K562 (cell line): ENCODE measurements around the gene MFSD2B. TPM values are rescaled to one million over a fixed set of nuclear protein-coding genes. Genes with fewer than 3 reads are reported as not detected.
A peak's percentile ranks its signal among the peaks of the same experiment; 100 is the strongest.

Source experiments
- DACH1 ChIP-seq: fragments of 450-650 bp; IDR thresholded peaks from 2 replicates; pipeline ENCODE4 v1.6.1; 2018; ENCODE audit not compliant: partially characterized antibody
- E2F3 ChIP-seq: fragments of 250-450 bp; sonication (Bioruptor Pico); IDR thresholded peaks from 2 replicates; pipeline ENCODE4 v1.4.0; 2020; ENCODE audit warnings: mild to moderate bottlenecking
- GATAD2B ChIP-seq: fragments of 450-650 bp; IDR thresholded peaks from 2 replicates; pipeline ENCODE4 v1.6.1; 2017; ENCODE audit warnings: mild to moderate bottlenecking, borderline replicate concordance
- SAFB ChIP-seq: fragments of 200-400 bp; formaldehyde crosslinking; IDR thresholded peaks from 2 replicates; pipeline ENCODE4 v1.6.1; 2017; ENCODE audit warnings: low read depth, low read length, borderline replicate concordance
- SIX5 ChIP-seq, 2 experiments: IDR thresholded peaks; 2 replicates each; pipeline ENCODE4 v1.6.1; 2011; ENCODE audit warnings: low read length in 2 of 2, borderline replicate concordance in 1 of 2, low read depth in 1 of 2, mild to moderate bottlenecking in 1 of 2, moderate library complexity in 1 of 2; ENCODE audit not compliant: insufficient read depth in 1 of 2
- SMARCA4 ChIP-seq: fragments of 450-650 bp; IDR thresholded peaks from 2 replicates; pipeline ENCODE4 v1.6.1; 2016
- TARDBP ChIP-seq: fragments of 450-650 bp; IDR thresholded peaks from 2 replicates; pipeline ENCODE4 v1.6.1; 2016
- TRIM28 ChIP-seq: fragments of 450-650 bp; IDR thresholded peaks from 2 replicates; pipeline ENCODE4 v1.6.1; 2017
- ZBTB17 ChIP-seq: fragments of 450-650 bp; formaldehyde crosslinking; IDR thresholded peaks from 2 replicates; pipeline ENCODE4 v1.4.0; 2020; ENCODE audit warnings: mild to moderate bottlenecking
- ZEB2 ChIP-seq: fragments of 450-650 bp; IDR thresholded peaks from 2 replicates; pipeline ENCODE4 v1.6.1; 2016
- ZNF23 ChIP-seq: fragments of 250-450 bp; sonication (Bioruptor Pico); IDR thresholded peaks from 2 replicates; pipeline ENCODE4 v1.4.0; 2020; ENCODE audit warnings: mild to moderate bottlenecking
- polyA plus RNA-seq, 8 experiments: library from polyadenylated mRNA; depleted of rRNA in 4 of 8; stranded (reverse) in 5 of 8; unstranded in 3 of 8; fragments of >200 nt; fragmentation: Nextera tagmentation in 2 of 8; fragmentation: Illumina TruSeq in 1 of 8; extraction: Ambion mirVana in 2 of 8; extraction: Trizol in 1 of 8; gene quantifications; 2 replicates each; pipeline versions ENCODE4 v1.2.1 to v1.2.3, GENCODE V29; 2011 to 2014; ENCODE audit warnings: inconsistent platforms in 1 of 8, missing spikeins in 1 of 8
- total RNA-seq, 7 experiments: library from RNA; depleted of rRNA in 6 of 7; stranded (reverse); fragments of >200 nt in 6 of 7; fragmentation: Illumina TruSeq in 2 of 7; extraction: Trizol in 2 of 7; gene quantifications; 2 replicates each; pipeline versions ENCODE4 v1.2.1 to v1.2.3, GENCODE V29; 2011 to 2021; ENCODE audit warnings: low replicate concordance in 1 of 7
- TF ChIP-seq, protein P1 (sequence below), 2 experiments: fragments of 200-800 bp in 1 of 2; sonication (Bioruptor generic) in 1 of 2; sonication (generic) in 1 of 2; formaldehyde crosslinking in 1 of 2; IDR thresholded peaks in 1 of 2; conservative IDR thresholded peaks in 1 of 2; 2 replicates each; pipeline versions ENCODE4 v1.5.0 to v1.6.1; 2016 to 2020; ENCODE audit warnings: missing compliant biosample characterization in 1 of 2, missing genetic modification characterization in 1 of 2, missing genetic modification reagents in 1 of 2
- TF ChIP-seq, protein P2 (sequence below): IDR thresholded peaks from 2 replicates; pipeline ENCODE4 v1.6.1; 2012; ENCODE audit warnings: low read depth, low read length, improper control_type of control experiment, borderline replicate concordance
- TF ChIP-seq, protein P3 (sequence below): fragments of 200-600 bp; sonication (generic); IDR thresholded peaks from one replicate; pipeline ENCODE4 v1.6.1; 2012; ENCODE audit warnings: mild to moderate bottlenecking, low read depth, low read length, inconsistent platforms

MFSD2B gene
- total and polyA plus RNA-seq, 9 of the 15 experiments (the other 6 are each of a cell fraction or from before 2014, with no cell fraction given): 2.6 to 10.9 (median 6.8) TPM

DNA sequence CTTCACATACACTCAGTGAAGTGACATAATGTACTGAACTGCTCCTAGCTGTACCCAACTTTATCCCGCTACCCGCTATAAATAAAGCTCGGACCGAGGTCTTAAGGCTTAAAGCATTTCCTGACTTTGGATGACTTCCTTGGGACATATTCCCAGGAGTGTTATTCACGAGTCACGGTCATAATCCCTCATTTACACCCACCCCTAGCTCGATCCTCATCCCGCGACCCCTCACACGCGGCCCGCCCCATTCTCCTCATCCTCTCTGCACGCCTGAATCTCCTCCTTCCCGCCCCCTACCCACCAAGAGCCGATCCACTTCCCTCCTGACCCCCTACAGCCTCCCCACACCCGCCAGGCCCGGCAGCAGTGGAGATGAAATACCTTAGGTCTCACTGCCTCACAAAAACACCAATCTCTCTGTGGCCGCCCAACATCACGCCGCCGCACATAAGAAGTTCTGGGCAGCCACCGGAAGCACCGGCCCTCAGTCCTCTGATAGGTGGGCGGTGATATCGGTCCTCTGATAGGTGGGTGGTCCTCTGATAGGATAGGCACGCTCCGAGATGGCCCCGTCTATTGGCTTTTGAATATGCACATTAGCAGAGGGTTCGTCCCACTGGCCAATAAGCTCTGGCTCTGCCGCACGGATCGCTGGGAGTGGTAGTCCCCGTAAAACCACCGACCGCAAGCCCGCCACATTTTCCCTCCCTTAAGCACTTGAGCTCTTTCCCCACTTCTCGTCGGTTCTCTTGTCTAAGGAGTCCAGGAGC lies 37.2 kb downstream of the MFSD2B start, which contains the start of gene WDCP (continued):
- TF ChIP-seq SMARCA4 (no peak), GATAD2B (no peak), SIX5 (IDR thresholded peaks at IDR 0.05; ENCODE audit: borderline replicate concordance in 1 of 2, insufficient read depth in 1 of 2, low read depth in 1 of 2, low read length in 2 of 2) (peak; percentile 58 to 65; a peak in 3 of 4 replicates), ZEB2 (no peak), DACH1 (no peak), SAFB (no peak), ZBTB17 (CRISPR knock-in tag) (peak; percentile 69; the same call in 1 of the 2 replicates), E2F3 (no peak), ZNF23 (CRISPR knock-in tag) (no peak), TRIM28 (no peak), TARDBP (no peak)
- TF ChIP-seq, protein P1, sequence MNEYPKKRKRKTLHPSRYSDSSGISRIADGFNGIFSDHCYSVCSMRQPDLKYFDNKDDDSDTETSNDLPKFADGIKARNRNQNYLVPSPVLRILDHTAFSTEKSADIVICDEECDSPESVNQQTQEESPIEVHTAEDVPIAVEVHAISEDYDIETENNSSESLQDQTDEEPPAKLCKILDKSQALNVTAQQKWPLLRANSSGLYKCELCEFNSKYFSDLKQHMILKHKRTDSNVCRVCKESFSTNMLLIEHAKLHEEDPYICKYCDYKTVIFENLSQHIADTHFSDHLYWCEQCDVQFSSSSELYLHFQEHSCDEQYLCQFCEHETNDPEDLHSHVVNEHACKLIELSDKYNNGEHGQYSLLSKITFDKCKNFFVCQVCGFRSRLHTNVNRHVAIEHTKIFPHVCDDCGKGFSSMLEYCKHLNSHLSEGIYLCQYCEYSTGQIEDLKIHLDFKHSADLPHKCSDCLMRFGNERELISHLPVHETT (CRISPR knock-in tag; conservative IDR thresholded peaks at IDR 0.05 in 1 of 2, IDR thresholded peaks at IDR 0.05 in 1 of 2): no peak
- TF ChIP-seq, protein P2, sequence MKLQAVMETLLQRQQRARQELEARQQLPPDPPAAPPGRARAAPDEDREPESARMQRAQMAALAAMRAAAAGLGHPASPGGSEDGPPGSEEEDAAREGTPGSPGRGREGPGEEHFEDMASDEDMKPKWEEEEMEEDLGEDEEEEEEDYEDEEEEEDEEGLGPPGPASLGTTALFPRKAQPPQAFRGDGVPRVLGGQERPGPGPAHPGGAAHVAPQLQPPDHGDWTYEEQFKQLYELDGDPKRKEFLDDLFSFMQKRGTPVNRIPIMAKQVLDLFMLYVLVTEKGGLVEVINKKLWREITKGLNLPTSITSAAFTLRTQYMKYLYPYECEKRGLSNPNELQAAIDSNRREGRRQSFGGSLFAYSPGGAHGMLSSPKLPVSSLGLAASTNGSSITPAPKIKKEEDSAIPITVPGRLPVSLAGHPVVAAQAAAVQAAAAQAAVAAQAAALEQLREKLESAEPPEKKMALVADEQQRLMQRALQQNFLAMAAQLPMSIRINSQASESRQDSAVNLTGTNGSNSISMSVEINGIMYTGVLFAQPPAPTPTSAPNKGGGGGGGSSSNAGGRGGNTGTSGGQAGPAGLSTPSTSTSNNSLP: 0 out of 2 replicates have a peak, but pooled peaks have one; percentile 50
- TF ChIP-seq, protein P3, sequence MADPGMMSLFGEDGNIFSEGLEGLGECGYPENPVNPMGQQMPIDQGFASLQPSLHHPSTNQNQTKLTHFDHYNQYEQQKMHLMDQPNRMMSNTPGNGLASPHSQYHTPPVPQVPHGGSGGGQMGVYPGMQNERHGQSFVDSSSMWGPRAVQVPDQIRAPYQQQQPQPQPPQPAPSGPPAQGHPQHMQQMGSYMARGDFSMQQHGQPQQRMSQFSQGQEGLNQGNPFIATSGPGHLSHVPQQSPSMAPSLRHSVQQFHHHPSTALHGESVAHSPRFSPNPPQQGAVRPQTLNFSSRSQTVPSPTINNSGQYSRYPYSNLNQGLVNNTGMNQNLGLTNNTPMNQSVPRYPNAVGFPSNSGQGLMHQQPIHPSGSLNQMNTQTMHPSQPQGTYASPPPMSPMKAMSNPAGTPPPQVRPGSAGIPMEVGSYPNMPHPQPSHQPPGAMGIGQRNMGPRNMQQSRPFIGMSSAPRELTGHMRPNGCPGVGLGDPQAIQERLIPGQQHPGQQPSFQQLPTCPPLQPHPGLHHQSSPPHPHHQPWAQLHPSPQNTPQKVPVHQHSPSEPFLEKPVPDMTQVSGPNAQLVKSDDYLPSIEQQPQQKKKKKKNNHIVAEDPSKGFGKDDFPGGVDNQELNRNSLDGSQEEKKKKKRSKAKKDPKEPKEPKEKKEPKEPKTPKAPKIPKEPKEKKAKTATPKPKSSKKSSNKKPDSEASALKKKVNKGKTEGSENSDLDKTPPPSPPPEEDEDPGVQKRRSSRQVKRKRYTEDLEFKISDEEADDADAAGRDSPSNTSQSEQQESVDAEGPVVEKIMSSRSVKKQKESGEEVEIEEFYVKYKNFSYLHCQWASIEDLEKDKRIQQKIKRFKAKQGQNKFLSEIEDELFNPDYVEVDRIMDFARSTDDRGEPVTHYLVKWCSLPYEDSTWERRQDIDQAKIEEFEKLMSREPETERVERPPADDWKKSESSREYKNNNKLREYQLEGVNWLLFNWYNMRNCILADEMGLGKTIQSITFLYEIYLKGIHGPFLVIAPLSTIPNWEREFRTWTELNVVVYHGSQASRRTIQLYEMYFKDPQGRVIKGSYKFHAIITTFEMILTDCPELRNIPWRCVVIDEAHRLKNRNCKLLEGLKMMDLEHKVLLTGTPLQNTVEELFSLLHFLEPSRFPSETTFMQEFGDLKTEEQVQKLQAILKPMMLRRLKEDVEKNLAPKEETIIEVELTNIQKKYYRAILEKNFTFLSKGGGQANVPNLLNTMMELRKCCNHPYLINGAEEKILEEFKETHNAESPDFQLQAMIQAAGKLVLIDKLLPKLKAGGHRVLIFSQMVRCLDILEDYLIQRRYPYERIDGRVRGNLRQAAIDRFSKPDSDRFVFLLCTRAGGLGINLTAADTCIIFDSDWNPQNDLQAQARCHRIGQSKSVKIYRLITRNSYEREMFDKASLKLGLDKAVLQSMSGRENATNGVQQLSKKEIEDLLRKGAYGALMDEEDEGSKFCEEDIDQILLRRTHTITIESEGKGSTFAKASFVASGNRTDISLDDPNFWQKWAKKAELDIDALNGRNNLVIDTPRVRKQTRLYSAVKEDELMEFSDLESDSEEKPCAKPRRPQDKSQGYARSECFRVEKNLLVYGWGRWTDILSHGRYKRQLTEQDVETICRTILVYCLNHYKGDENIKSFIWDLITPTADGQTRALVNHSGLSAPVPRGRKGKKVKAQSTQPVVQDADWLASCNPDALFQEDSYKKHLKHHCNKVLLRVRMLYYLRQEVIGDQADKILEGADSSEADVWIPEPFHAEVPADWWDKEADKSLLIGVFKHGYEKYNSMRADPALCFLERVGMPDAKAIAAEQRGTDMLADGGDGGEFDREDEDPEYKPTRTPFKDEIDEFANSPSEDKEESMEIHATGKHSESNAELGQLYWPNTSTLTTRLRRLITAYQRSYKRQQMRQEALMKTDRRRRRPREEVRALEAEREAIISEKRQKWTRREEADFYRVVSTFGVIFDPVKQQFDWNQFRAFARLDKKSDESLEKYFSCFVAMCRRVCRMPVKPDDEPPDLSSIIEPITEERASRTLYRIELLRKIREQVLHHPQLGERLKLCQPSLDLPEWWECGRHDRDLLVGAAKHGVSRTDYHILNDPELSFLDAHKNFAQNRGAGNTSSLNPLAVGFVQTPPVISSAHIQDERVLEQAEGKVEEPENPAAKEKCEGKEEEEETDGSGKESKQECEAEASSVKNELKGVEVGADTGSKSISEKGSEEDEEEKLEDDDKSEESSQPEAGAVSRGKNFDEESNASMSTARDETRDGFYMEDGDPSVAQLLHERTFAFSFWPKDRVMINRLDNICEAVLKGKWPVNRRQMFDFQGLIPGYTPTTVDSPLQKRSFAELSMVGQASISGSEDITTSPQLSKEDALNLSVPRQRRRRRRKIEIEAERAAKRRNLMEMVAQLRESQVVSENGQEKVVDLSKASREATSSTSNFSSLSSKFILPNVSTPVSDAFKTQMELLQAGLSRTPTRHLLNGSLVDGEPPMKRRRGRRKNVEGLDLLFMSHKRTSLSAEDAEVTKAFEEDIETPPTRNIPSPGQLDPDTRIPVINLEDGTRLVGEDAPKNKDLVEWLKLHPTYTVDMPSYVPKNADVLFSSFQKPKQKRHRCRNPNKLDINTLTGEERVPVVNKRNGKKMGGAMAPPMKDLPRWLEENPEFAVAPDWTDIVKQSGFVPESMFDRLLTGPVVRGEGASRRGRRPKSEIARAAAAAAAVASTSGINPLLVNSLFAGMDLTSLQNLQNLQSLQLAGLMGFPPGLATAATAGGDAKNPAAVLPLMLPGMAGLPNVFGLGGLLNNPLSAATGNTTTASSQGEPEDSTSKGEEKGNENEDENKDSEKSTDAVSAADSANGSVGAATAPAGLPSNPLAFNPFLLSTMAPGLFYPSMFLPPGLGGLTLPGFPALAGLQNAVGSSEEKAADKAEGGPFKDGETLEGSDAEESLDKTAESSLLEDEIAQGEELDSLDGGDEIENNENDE: no peak
